Smooth muscle cell (in vitro differentiated cells): ENCODE data around the gene ZDHHC24. TPM values are rescaled to one million over a fixed set of nuclear protein-coding genes. Genes with fewer than 3 reads are reported as not detected.

Experiments
- DNase-seq: peaks from one replicate; lab custom pipeline; 2025; ENCODE audit not compliant: unreplicated experiment; lab: John Stamatoyannopoulos, UW
- H2AFZ ChIP-seq: fragments of 200-600 bp; sonication (generic); 2 replicates; pipeline ENCODE4 v1.6.0; 2016; ENCODE audit warnings: antibody characterized with exemption, low read depth, mild to moderate bottlenecking
- H3F3A ChIP-seq: fragments of 200-600 bp; sonication (generic); 2 replicates; pipeline ENCODE4 v1.6.0; 2017; ENCODE audit warnings: antibody characterized with exemption, low read depth
- H3K27ac ChIP-seq: fragments of 200-600 bp; sonication (generic); 2 replicates; pipeline ENCODE4 v1.5.1; 2016; ENCODE audit warnings: low read depth, mild to moderate bottlenecking
- H3K27me3 ChIP-seq: fragments of 200-600 bp; sonication (generic); 2 replicates; pipeline ENCODE4 v1.6.1; 2016; ENCODE audit warnings: low read depth, mild to moderate bottlenecking
- H3K36me3 ChIP-seq: fragments of 200-600 bp; sonication (generic); 2 replicates; pipeline ENCODE4 v1.5.1; 2016; ENCODE audit warnings: low read depth
- H3K4me1 ChIP-seq: fragments of 200-600 bp; sonication (generic); 2 replicates; pipeline ENCODE4 v1.5.1; 2016; ENCODE audit warnings: low read depth
- H3K4me2 ChIP-seq: fragments of 200-600 bp; sonication (generic); 2 replicates; pipeline ENCODE4 v1.6.0; 2016; ENCODE audit warnings: mild to moderate bottlenecking
- H3K4me3 ChIP-seq: fragments of 200-600 bp; sonication (generic); 2 replicates; pipeline ENCODE4 v1.5.1; 2016; ENCODE audit warnings: mild to moderate bottlenecking
- H3K79me2 ChIP-seq: fragments of 200-600 bp; sonication (generic); 2 replicates; pipeline ENCODE4 v1.6.0; 2016; ENCODE audit warnings: low read depth, mild to moderate bottlenecking
- H3K9ac ChIP-seq: fragments of 200-600 bp; sonication (generic); 2 replicates; pipeline ENCODE4 v1.6.0; 2016; ENCODE audit warnings: low read depth
- H3K9me3 ChIP-seq: fragments of 200-600 bp; sonication (generic); replicated peaks from 2 replicates; pipeline ENCODE4 v1.5.1; 2016; ENCODE audit warnings: low read depth
- H4K20me1 ChIP-seq: fragments of 200-600 bp; sonication (generic); 2 replicates; pipeline ENCODE4 v1.6.0; 2016; ENCODE audit warnings: low read depth
- CTCF ChIP-seq: fragments of 200-600 bp; sonication (generic); IDR thresholded peaks from 2 replicates; pipeline ENCODE4 v1.5.1; 2017; ENCODE audit warnings: borderline replicate concordance, mild to moderate bottlenecking, antibody characterized with exemption; ENCODE audit not compliant: insufficient read depth, poor library complexity, severe bottlenecking
- WGBS: methylation state at CpG from one replicate; pipeline ENCODE4 v1.1.7; 2016; ENCODE audit warnings: low lambda C conversion rate; 5-methylcytosine and 5-hydroxymethylcytosine counted together
- polyA plus RNA-seq: library from polyadenylated mRNA; unstranded; fragments of >200 nt; fragmentation: Nextera tagmentation; extraction: Ambion mirVana; gene quantifications from 2 replicates; pipeline ENCODE4 v1.2.1, GENCODE V29; 2016
- total RNA-seq: library from RNA; depleted of rRNA; stranded (reverse); fragments of >200 nt; gene quantifications from 2 replicates; pipeline ENCODE4 v1.2.3, GENCODE V29; 2014

Gene ZDHHC24
- total and polyA plus RNA-seq, 2 experiments from 2014 or later = 13.9 to 15.7 TPM

- Histone ChIP-seq H3K79me2 (no peaks in the 10 kb centered on the region), H4K20me1 (no peaks in the 10 kb centered on the region), H3K27ac (no peak overlapping the region), H3K9me3 (no peaks in the 10 kb centered on the region), H3K4me3 (no peak overlapping the region), H3K36me3 (peaks cover 5% of the 10 kb centered on the region), H3K9ac (no peak overlapping the region), H3K27me3 (no peaks in the 10 kb centered on the region), H3K4me1 (no peaks in the 10 kb centered on the region), H3F3A (no peaks in the 10 kb centered on the region), H3K4me2 (no peak overlapping the region), H2AFZ (no peak overlapping the region)
- DNase-seq = no peak
- no peak for TF ChIP-seq CTCF
- 89% methylated on average over 6 of the region's 6 CpGs for WGBS
Observed at GRCh38 chr11:66532784-66533183, 13.1 kb downstream of the ZDHHC24 start.

- no peak overlapping the region for H3K4me3 ChIP-seq
- no peak overlapping the region for H3K9ac ChIP-seq
- H3K9me3 ChIP-seq = no peaks in the 10 kb centered on the region
- no peaks in the 10 kb centered on the region for H3F3A ChIP-seq
- 95% methylated on average over 11 of the region's 11 CpGs for WGBS
- no peaks in the 10 kb centered on the region for H3K4me1 ChIP-seq
- no peaks in the 10 kb centered on the region for H4K20me1 ChIP-seq
- no peak overlapping the region for H3K27ac ChIP-seq
- TF ChIP-seq CTCF = no peak
- DNase-seq = no peak
- no peaks in the 10 kb centered on the region for H3K79me2 ChIP-seq
- H3K36me3 ChIP-seq = peaks cover 5% of the 10 kb centered on the region
- no peaks in the 10 kb centered on the region for H3K27me3 ChIP-seq
- no peak overlapping the region for H2AFZ ChIP-seq
- H3K4me2 ChIP-seq = no peak overlapping the region
Observed at GRCh38 chr11:66531841-66532240, 14.0 kb downstream of the ZDHHC24 start.

- H3K27ac ChIP-seq = no peak overlapping the region
- TF ChIP-seq CTCF = no peak
- H2AFZ ChIP-seq = no peak overlapping the region
- peaks cover 5% of the 10 kb centered on the region for H3K36me3 ChIP-seq
- 97% methylated on average over 10 of the region's 10 CpGs for WGBS
- no peak overlapping the region for H3K4me2 ChIP-seq
- H3F3A ChIP-seq = no peaks in the 10 kb centered on the region
- DNase-seq = no peak
- no peaks in the 10 kb centered on the region for H3K4me1 ChIP-seq
- no peaks in the 10 kb centered on the region for H3K79me2 ChIP-seq
- H4K20me1 ChIP-seq = no peaks in the 10 kb centered on the region
- H3K9ac ChIP-seq = no peak overlapping the region
- H3K4me3 ChIP-seq = no peak overlapping the region
- H3K27me3 ChIP-seq = no peaks in the 10 kb centered on the region
- H3K9me3 ChIP-seq = no peaks in the 10 kb centered on the region
Observed at GRCh38 chr11:66530927-66531709, 14.7 kb downstream of the ZDHHC24 start.

- no peaks in the 10 kb centered on the region for H3K27me3 ChIP-seq
- whole genome bisulfite sequencing = 95% methylated on average over 13 of the region's 13 CpGs
- H3K9ac ChIP-seq = no peak overlapping the region
- no peaks in the 10 kb centered on the region for H3K79me2 ChIP-seq
- H3K4me3 ChIP-seq = no peak overlapping the region
- DNase-seq = no peak
- no peaks in the 10 kb centered on the region for H3K4me1 ChIP-seq
- H3K4me2 ChIP-seq = no peak overlapping the region
- peaks cover 5% of the 10 kb centered on the region for H3K36me3 ChIP-seq
- no peak overlapping the region for H3K27ac ChIP-seq
- no peak for TF ChIP-seq CTCF
- H2AFZ ChIP-seq = no peak overlapping the region
- H3F3A ChIP-seq = no peaks in the 10 kb centered on the region
- no peaks in the 10 kb centered on the region for H4K20me1 ChIP-seq
- H3K9me3 ChIP-seq = no peaks in the 10 kb centered on the region
Observed at GRCh38 chr11:66529655-66530054, 16.2 kb downstream of the ZDHHC24 start.
